WTC11 (cell line): ENCODE data around the gene GALNT16. TPM values are rescaled to one million over a fixed set of nuclear protein-coding genes. Genes with fewer than 3 reads are reported as not detected.

Experiments used
- ATAC-seq: fragments of 200-7000 bp; cut with Tn5 transposase; 2 replicates; pipeline ENCODE4 v1.10.0; 2021; ENCODE audit warnings: mild to moderate bottlenecking, moderate library complexity
- CTCF ChIA-PET: fragments of 300-600 bp; sonication (Branson Sonifier 250); formaldehyde crosslinking; loops from one replicate; lab custom pipeline; 2021; ENCODE audit warnings: antibody characterized with exemption; lab: Charles Lee
- POLR2A ChIA-PET: fragments of 350-600 bp; sonication (Branson Sonifier 250); formaldehyde crosslinking; loops from one replicate; lab custom pipeline; 2021; ENCODE audit warnings: antibody characterized with exemption; lab: Charles Lee
- DNase-seq: peaks from one replicate; pipeline ENCODE4 v3.0.0; 2021; ENCODE audit warnings: low spot score
- H3K27ac Mint-ChIP-seq: 2 replicates; pipeline ENCODE4 v1.8.0; 2021; ENCODE audit warnings: mixed read lengths
- H3K27me3 Mint-ChIP-seq: 2 replicates; pipeline ENCODE4 v1.8.0; 2021; ENCODE audit warnings: low read depth, mild to moderate bottlenecking, moderate library complexity, mixed read lengths
- H3K36me3 Mint-ChIP-seq: 2 replicates; pipeline ENCODE4 v1.8.0; 2021; ENCODE audit warnings: mixed read lengths
- H3K4me1 Mint-ChIP-seq: 2 replicates; pipeline ENCODE4 v1.8.0; 2022; ENCODE audit warnings: mixed read lengths
- H3K4me3 Mint-ChIP-seq: 2 replicates; pipeline ENCODE4 v1.8.0; 2021; ENCODE audit warnings: mild to moderate bottlenecking, moderate library complexity, mixed read lengths
- H3K9me3 Mint-ChIP-seq: 2 replicates; pipeline ENCODE4 v1.8.0; 2021; ENCODE audit warnings: mixed read lengths
- CREM ChIP-seq: sonication (generic); formaldehyde crosslinking; IDR thresholded peaks from 2 replicates; pipeline ENCODE4 v1.8.1; 2022; ENCODE audit warnings: mild to moderate bottlenecking, missing genetic modification reagents, moderate library complexity
- ETV6 ChIP-seq: sonication (generic); formaldehyde crosslinking; IDR thresholded peaks from 2 replicates; pipeline ENCODE4 v1.8.1; 2022; ENCODE audit warnings: mild to moderate bottlenecking, missing genetic modification reagents
- MYBL2 ChIP-seq: sonication (generic); formaldehyde crosslinking; IDR thresholded peaks from 2 replicates; pipeline ENCODE4 v1.8.1; 2023; ENCODE audit warnings: mild to moderate bottlenecking, moderate library complexity, missing genetic modification reagents
- PRRX2 ChIP-seq: fragments of 250-450 bp; sonication (Bioruptor Pico); IDR thresholded peaks from 2 replicates; pipeline ENCODE4 v1.8.0; 2021; ENCODE audit warnings: mild to moderate bottlenecking
- RORB ChIP-seq: fragments of 250-450 bp; sonication (Bioruptor Pico); IDR thresholded peaks from 2 replicates; pipeline ENCODE4 v1.9.0; 2021; ENCODE audit warnings: mild to moderate bottlenecking
- SMAD3 ChIP-seq: sonication (generic); formaldehyde crosslinking; IDR thresholded peaks from 2 replicates; pipeline ENCODE4 v1.8.0; 2022; ENCODE audit warnings: missing genetic modification reagents, mild to moderate bottlenecking, borderline replicate concordance
- TEAD1 ChIP-seq: sonication (generic); formaldehyde crosslinking; IDR thresholded peaks from 2 replicates; pipeline ENCODE4 v1.8.0; 2022; ENCODE audit warnings: mild to moderate bottlenecking, missing genetic modification reagents
- ZNF219 ChIP-seq: sonication (generic); formaldehyde crosslinking; IDR thresholded peaks from 2 replicates; pipeline ENCODE4 v1.8.0; 2023; ENCODE audit warnings: missing genetic modification reagents, mild to moderate bottlenecking, borderline replicate concordance
- ZNF317 ChIP-seq: sonication (generic); formaldehyde crosslinking; IDR thresholded peaks from 2 replicates; pipeline ENCODE4 v1.8.1; 2023; ENCODE audit warnings: low read depth, mild to moderate bottlenecking, moderate library complexity, missing genetic modification reagents, borderline replicate concordance
- total RNA-seq: library from RNA; stranded (reverse); gene quantifications from 3 replicates; pipeline ENCODE4 v1.2.3, GENCODE V29; 2021
- TF ChIP-seq, protein P1 (sequence below): sonication (generic); formaldehyde crosslinking; IDR thresholded peaks from 2 replicates; pipeline ENCODE4 v1.8.1; 2023; ENCODE audit warnings: mild to moderate bottlenecking, missing genetic modification reagents, borderline replicate concordance
- TF ChIP-seq, protein P2 (sequence below): sonication (generic); formaldehyde crosslinking; IDR thresholded peaks from 2 replicates; pipeline ENCODE4 v1.8.0; 2022; ENCODE audit warnings: mild to moderate bottlenecking, missing genetic modification reagents
- TF ChIP-seq, protein P3 (sequence below): sonication (generic); formaldehyde crosslinking; IDR thresholded peaks from 2 replicates; pipeline ENCODE4 v1.8.1; 2023; ENCODE audit warnings: mild to moderate bottlenecking, missing genetic modification reagents
- TF ChIP-seq, protein P4 (sequence below): sonication (generic); formaldehyde crosslinking; IDR thresholded peaks from 2 replicates; pipeline ENCODE4 v1.8.0; 2022; ENCODE audit warnings: mild to moderate bottlenecking, missing genetic modification reagents
- TF ChIP-seq, protein P5 (sequence below): sonication (generic); formaldehyde crosslinking; IDR thresholded peaks from 2 replicates; pipeline ENCODE4 v1.8.1; 2023; ENCODE audit warnings: mild to moderate bottlenecking, moderate library complexity, missing genetic modification reagents
- TF ChIP-seq, protein P6 (sequence below): sonication (generic); formaldehyde crosslinking; IDR thresholded peaks from 2 replicates; pipeline ENCODE4 v1.8.0; 2022; ENCODE audit warnings: missing genetic modification reagents
- TF ChIP-seq, protein P7 (sequence below): fragments of 250-450 bp; sonication (Bioruptor Pico); IDR thresholded peaks from 2 replicates; pipeline ENCODE4 v2.1.2; 2022; ENCODE audit warnings: mild to moderate bottlenecking, moderate library complexity

The GALNT16 gene
- total RNA-seq, 1 experiment from 2014 or later, result 4.5 TPM

DNA sequence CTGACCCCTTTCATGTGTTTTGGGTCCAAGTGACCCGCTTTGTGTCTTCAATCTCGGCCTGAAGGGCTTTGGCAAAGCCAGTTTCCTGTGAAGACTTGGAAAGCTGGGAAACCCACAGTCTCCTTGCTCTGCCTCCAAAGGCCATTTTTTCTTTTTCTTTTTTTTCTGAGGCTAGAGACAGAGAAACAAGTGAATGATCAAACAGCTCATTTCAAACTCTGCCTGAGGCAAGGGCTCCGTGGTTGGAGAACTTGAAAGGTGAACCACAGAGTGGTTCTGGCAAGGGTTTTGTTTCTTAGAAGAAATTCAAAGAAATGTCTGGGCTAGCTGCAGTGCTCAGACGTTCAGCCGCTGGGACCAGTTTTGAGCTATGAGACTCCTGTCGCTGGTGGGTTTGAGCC is 75.4 kb downstream of the GALNT16 start (continued):
- TF ChIP-seq, protein P1, sequence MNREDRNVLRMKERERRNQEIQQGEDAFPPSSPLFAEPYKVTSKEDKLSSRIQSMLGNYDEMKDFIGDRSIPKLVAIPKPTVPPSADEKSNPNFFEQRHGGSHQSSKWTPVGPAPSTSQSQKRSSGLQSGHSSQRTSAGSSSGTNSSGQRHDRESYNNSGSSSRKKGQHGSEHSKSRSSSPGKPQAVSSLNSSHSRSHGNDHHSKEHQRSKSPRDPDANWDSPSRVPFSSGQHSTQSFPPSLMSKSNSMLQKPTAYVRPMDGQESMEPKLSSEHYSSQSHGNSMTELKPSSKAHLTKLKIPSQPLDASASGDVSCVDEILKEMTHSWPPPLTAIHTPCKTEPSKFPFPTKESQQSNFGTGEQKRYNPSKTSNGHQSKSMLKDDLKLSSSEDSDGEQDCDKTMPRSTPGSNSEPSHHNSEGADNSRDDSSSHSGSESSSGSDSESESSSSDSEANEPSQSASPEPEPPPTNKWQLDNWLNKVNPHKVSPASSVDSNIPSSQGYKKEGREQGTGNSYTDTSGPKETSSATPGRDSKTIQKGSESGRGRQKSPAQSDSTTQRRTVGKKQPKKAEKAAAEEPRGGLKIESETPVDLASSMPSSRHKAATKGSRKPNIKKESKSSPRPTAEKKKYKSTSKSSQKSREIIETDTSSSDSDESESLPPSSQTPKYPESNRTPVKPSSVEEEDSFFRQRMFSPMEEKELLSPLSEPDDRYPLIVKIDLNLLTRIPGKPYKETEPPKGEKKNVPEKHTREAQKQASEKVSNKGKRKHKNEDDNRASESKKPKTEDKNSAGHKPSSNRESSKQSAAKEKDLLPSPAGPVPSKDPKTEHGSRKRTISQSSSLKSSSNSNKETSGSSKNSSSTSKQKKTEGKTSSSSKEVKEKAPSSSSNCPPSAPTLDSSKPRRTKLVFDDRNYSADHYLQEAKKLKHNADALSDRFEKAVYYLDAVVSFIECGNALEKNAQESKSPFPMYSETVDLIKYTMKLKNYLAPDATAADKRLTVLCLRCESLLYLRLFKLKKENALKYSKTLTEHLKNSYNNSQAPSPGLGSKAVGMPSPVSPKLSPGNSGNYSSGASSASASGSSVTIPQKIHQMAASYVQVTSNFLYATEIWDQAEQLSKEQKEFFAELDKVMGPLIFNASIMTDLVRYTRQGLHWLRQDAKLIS (CRISPR knock-in tag), result no peak
- TF ChIP-seq RORB (CRISPR knock-in tag), result no peak
- TF ChIP-seq MYBL2 (CRISPR knock-in tag), result no peak

DNA sequence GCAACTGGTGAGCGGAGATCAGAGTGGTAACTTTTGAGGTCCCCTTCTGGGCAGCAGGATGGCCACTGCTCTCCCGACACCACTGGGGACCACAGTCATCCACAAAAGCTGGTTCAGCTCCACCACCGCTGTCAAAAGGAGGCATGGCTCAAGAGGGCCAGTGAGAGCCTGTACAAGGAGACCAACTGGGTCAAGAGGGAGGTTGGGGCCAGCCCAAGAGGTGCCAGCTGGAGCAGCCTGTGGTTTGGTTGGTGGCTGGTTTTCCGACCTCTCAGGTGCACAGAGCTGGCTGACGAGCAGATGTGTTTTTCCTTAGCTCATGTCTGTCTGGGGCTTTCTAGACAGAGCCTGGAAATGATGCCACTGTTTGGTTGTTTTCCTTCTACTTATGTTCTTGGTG is 78.0 kb downstream of the GALNT16 start:
- Mint-ChIP-seq H3K36me3 (no peaks in the 10 kb centered on the region), H3K4me1 (no peaks in the 10 kb centered on the region), H3K4me3 (no peak overlapping the region), H3K27me3 (no peaks in the 10 kb centered on the region), H3K9me3 (no peaks in the 10 kb centered on the region), H3K27ac (no peak overlapping the region)
- no peak for ATAC-seq
- POLR2A ChIA-PET, result no interaction called here
- TF ChIP-seq PRRX2 (CRISPR knock-in tag) (no peak), ZNF317 (CRISPR knock-in tag) (no peak), SMAD3 (no peak), CREM (no peak), ZNF219 (CRISPR knock-in tag) (no peak), ETV6 (no peak), TEAD1 (CRISPR knock-in tag) (no peak)
- TF ChIP-seq, protein P2, sequence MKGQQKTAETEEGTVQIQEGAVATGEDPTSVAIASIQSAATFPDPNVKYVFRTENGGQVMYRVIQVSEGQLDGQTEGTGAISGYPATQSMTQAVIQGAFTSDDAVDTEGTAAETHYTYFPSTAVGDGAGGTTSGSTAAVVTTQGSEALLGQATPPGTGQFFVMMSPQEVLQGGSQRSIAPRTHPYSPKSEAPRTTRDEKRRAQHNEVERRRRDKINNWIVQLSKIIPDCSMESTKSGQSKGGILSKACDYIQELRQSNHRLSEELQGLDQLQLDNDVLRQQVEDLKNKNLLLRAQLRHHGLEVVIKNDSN (CRISPR knock-in tag), result no peak
- TF ChIP-seq, protein P3, sequence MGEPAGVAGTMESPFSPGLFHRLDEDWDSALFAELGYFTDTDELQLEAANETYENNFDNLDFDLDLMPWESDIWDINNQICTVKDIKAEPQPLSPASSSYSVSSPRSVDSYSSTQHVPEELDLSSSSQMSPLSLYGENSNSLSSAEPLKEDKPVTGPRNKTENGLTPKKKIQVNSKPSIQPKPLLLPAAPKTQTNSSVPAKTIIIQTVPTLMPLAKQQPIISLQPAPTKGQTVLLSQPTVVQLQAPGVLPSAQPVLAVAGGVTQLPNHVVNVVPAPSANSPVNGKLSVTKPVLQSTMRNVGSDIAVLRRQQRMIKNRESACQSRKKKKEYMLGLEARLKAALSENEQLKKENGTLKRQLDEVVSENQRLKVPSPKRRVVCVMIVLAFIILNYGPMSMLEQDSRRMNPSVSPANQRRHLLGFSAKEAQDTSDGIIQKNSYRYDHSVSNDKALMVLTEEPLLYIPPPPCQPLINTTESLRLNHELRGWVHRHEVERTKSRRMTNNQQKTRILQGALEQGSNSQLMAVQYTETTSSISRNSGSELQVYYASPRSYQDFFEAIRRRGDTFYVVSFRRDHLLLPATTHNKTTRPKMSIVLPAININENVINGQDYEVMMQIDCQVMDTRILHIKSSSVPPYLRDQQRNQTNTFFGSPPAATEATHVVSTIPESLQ (CRISPR knock-in tag), result no peak
- TF ChIP-seq, protein P4, sequence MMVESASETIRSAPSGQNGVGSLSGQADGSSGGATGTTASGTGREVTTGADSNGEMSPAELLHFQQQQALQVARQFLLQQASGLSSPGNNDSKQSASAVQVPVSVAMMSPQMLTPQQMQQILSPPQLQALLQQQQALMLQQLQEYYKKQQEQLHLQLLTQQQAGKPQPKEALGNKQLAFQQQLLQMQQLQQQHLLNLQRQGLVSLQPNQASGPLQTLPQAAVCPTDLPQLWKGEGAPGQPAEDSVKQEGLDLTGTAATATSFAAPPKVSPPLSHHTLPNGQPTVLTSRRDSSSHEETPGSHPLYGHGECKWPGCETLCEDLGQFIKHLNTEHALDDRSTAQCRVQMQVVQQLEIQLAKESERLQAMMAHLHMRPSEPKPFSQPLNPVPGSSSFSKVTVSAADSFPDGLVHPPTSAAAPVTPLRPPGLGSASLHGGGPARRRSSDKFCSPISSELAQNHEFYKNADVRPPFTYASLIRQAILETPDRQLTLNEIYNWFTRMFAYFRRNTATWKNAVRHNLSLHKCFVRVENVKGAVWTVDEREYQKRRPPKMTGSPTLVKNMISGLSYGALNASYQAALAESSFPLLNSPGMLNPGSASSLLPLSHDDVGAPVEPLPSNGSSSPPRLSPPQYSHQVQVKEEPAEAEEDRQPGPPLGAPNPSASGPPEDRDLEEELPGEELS (CRISPR knock-in tag), result no peak
- TF ChIP-seq, protein P5, sequence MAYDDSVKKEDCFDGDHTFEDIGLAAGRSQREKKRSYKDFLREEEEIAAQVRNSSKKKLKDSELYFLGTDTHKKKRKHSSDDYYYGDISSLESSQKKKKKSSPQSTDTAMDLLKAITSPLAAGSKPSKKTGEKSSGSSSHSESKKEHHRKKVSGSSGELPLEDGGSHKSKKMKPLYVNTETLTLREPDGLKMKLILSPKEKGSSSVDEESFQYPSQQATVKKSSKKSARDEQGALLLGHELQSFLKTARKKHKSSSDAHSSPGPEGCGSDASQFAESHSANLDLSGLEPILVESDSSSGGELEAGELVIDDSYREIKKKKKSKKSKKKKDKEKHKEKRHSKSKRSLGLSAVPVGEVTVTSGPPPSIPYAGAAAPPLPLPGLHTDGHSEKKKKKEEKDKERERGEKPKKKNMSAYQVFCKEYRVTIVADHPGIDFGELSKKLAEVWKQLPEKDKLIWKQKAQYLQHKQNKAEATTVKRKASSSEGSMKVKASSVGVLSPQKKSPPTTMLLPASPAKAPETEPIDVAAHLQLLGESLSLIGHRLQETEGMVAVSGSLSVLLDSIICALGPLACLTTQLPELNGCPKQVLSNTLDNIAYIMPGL (CRISPR knock-in tag), result no peak
- TF ChIP-seq, protein P6, sequence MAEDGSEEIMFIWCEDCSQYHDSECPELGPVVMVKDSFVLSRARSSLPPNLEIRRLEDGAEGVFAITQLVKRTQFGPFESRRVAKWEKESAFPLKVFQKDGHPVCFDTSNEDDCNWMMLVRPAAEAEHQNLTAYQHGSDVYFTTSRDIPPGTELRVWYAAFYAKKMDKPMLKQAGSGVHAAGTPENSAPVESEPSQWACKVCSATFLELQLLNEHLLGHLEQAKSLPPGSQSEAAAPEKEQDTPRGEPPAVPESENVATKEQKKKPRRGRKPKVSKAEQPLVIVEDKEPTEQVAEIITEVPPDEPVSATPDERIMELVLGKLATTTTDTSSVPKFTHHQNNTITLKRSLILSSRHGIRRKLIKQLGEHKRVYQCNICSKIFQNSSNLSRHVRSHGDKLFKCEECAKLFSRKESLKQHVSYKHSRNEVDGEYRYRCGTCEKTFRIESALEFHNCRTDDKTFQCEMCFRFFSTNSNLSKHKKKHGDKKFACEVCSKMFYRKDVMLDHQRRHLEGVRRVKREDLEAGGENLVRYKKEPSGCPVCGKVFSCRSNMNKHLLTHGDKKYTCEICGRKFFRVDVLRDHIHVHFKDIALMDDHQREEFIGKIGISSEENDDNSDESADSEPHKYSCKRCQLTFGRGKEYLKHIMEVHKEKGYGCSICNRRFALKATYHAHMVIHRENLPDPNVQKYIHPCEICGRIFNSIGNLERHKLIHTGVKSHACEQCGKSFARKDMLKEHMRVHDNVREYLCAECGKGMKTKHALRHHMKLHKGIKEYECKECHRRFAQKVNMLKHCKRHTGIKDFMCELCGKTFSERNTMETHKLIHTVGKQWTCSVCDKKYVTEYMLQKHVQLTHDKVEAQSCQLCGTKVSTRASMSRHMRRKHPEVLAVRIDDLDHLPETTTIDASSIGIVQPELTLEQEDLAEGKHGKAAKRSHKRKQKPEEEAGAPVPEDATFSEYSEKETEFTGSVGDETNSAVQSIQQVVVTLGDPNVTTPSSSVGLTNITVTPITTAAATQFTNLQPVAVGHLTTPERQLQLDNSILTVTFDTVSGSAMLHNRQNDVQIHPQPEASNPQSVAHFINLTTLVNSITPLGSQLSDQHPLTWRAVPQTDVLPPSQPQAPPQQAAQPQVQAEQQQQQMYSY (CRISPR knock-in tag), result no peak
- TF ChIP-seq, protein P7, sequence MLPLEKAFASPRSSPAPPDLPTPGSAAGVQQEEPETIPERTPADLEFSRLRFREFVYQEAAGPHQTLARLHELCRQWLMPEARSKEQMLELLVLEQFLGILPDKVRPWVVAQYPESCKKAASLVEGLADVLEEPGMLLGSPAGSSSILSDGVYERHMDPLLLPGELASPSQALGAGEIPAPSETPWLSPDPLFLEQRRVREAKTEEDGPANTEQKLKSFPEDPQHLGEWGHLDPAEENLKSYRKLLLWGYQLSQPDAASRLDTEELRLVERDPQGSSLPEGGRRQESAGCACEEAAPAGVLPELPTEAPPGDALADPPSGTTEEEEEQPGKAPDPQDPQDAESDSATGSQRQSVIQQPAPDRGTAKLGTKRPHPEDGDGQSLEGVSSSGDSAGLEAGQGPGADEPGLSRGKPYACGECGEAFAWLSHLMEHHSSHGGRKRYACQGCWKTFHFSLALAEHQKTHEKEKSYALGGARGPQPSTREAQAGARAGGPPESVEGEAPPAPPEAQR, result no peak
- DNase-seq, result no peak
- CTCF ChIA-PET, result interaction anchor here (1.0 to 8.3 kb wide), 2 partner anchors 10 to 79 kb away, joined by 4 to 56 read pairs; partner anchors contain the start of gene GALNT16
